GM15510 (cell line): Measurements from ENCODE around the gene ANKRD39.

Source experiments
- POLR2A ChIP-seq: IDR thresholded peaks from 3 replicates; pipeline ENCODE4 v1.6.1; 2011; ENCODE audit warnings: borderline replicate concordance; ENCODE audit not compliant: insufficient read length; ENCODE audit errors: extremely low read depth

ANKRD39 gene

DNA sequence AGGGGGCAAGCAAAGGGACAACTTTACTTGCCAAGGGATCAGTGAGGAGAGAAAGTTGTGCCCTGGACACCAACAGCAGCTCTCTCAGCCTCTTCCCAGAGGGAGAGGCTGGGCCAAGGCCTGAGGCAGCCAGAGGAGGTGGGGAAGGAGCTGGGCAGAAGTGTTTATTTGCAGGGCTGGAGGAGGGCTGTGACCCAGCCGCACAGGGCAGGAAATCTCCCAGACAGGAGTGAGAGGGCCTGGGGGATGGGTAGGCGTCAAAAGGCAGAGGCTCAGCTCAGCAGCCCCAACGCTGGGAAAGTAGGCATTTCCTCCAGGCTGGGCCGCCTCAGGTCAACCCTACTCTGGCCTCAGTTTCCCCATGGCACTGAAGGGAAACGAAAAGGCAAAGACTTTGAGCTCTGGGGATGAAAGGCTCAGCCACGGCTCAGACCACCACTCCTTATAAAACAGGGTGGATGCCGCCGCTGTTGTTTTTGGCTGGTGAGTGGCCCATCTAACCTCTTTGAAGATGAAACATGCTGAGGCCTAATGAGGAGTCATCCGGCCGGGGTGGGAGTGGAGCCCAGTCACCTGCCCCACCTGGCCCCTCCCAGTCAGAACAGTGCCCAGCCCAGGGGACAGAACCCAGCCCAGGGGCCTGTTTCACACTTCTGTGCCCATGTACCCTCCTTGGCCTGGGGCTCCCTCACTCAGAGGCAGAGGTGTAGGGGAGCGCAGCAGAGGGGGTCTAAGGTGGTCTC lies 33.9 kb upstream of the ANKRD39 start:
- TF ChIP-seq POLR2A = no peak

DNA sequence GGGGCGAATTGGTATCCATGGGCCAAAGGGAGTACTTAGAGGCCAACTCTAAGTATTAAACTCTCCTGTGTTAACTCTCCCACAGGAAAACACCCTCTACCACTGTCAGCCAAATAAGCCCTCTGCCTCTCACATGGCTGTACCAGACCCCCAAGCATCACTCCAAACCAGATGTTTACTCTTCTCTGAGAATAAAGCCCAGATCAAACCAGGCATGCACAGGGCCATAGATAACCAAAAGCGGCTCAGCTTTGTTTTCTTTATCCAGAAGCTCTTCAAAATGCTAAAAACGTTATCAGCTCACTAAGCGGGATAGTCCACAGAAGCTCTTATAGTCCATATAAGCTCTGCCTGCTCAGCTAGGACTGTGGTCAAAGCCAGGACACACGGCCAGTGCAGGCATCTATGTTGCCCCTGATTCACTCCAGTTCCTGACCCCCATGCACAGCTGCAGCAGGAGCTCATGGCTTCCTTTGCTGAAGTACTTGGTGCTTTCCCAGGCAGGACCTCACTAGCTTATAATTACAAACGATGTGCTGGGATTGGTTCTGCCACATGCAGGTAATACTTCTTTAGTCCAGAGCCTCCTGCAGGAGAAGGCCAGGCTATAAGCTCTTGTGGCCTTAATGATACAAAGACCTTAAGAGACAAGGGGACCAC lies 33.0 kb upstream of the ANKRD39 start:
- TF ChIP-seq POLR2A = no peak

- TF ChIP-seq POLR2A = no peak
Measured at GRCh38 chr2:96890252-96890651, 32.4 kb upstream of the ANKRD39 start.

- TF ChIP-seq POLR2A = no peak
Measured at GRCh38 chr2:96888072-96889011, 30.5 kb upstream of the ANKRD39 start.

GRCh38 chr2:96887493-96888012 lies 29.7 kb upstream of the ANKRD39 start:
- no peak for TF ChIP-seq POLR2A

DNA sequence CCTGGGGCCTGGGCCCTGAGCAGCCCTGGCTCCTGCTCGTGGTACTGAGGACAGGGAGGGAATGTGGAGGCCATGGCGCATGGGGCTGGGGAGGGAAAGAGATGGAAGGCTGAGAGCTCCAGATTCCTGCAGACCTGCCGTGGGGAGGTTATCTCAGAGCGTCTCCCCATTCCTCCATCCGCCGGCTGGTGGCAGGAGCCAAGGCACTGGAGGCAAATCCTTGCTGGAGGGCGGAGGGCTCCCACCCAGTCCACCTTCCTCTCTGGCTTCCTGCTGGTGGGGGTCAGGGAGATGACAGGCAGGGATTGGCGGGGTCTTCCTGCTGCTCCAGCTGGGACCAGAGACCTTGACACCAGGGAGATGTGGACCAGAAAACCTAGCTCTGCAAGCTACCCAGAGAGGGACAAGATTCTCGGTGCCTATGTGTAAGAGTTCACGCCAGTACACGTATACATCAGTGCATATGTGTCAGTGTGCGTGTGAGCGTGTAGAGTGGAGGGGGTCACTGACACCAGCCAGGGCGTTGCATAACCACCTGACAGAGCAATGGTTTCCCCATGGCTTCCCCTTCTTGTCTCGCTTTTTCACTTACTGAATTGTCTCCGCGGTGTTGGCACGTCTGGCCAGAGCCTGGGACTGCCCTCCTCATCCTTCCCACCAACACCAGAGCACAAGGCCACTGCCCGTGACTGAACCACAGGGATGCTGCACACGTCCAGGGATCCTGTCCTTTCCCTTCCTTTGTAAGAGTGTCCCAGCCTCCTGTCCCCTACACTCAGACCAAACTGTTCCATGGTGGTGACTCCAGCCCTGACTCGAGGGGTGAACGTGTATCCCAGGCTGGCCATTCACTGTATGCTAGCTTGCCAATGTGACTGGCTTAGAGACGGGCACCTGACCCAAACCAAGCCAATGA lies 27.9 kb upstream of the ANKRD39 start:
- TF ChIP-seq POLR2A = no peak

DNA sequence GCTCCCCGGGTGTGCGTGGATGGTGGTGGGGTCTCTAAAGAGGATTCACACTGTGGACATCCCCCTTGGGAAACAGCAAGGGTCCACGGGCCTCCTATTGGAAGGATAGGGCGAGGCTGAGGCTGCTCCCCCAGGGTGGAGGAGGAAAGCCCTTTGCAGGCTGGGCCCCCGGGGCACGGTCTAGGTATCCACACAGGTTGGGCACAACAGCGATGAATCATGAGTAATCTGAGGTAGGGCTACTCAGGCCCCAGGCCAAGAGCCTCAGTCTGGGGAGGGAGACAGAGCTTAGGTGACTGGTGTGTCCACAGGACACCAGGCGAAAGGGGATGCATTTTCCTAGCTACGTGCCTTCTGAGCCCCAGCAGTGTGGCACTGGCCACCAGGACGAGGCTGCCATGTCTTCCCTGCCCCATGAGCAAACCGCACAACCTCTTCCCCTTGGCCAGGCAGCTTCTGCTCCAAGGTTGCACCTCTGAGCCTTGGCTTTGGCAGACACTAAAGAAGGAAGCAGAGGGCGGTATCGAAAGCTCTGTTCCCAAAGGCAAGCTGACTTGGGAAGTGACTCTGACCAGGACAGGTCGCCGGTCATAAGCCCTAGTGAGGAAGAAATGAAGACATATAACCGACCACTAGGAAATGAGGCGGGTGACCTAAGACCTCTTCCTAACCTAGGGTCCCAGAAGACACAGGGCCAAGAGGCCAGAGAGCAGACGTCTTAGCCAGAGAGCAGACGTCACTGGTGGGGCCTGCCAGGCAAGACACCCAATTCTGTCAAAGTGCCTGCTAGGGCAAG lies 26.7 kb upstream of the ANKRD39 start:
- TF ChIP-seq POLR2A = no peak

DNA sequence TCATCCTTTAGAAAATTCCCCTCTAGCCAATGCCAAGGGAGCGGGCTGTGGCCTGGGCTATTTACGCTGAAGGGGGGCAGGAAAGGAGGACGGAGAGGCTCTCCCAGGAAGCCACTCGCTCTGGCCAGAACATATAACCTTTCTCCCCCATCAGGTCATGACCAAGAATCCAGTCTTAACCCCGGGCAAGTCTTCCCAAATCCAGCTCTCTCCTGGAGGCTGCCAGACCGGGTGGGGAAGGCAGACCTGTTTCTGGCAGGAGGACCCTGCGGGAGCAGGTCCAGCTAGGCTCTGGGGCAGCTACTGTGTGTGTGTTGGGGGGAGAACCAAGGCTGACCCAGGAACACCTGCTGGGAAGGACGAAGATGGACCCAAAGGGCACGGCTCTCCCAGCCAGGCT lies 25.5 kb upstream of the ANKRD39 start:
- no peak for TF ChIP-seq POLR2A

DNA sequence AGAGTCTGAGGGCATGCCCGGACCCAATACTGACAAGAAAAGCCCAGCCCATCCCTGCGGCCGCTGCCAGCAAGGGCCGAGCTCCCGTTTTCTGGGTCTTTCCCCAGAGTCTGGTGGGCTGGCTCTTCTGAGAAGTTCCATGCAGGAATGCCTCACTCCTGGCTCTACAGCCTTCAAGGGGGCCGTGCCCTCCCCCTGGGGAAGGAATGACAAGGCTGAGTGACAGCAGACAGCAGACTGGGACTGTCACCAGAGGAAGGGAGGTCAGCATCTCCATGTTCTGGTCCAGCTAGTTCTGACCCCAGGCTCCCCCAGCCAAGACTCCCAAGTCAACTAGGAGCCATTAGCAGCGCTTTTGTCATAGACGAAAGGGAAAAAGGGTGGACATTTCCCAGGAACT lies 25.1 kb upstream of the ANKRD39 start:
- no peak for TF ChIP-seq POLR2A

- no peak for TF ChIP-seq POLR2A
Measured at GRCh38 chr2:96882230-96882629, 24.4 kb upstream of the ANKRD39 start.

DNA sequence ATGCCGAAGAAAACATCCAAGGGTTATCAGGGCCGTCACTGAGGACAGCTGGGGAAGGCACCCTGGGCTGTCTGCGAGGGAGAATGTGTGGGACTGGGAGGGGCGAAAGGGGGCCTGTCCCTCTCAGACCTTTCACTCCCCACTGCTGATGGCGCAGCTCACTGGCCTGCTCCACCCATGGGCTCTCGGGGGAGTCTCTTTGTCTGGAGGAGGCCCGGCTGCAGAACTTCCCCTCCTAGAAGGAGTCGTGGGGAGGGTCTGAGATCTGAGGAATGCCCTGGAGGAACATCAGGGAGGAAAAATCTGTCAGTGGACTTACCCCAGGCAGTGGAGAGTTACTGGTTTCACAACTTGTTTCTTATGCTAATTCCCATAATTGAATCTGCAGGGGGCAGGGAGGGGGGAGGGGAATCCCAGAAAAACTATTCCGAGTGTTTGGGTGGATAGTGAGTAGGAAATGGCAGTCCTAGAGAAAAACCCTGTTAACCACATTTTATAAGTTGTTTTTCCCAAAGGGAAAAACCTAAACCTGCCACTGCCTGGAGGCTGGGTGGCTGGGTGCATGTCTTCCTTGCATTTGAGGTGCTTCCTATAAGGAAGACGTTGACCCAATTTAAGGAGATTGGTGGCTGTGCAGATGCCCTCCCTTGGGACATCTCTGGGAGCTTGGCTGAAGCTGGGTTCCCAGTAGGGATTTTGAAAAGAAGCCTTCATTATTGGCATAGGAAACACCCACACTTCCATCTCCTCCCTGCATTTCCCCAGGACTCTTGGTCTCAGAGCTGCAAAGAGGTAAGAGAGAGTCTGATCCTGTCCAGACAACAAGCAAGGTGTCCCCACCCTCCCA lies 23.8 kb upstream of the ANKRD39 start:
- TF ChIP-seq POLR2A = no peak

- no peak for TF ChIP-seq POLR2A
Measured at GRCh38 chr2:96880891-96881273, 23.1 kb upstream of the ANKRD39 start.

DNA sequence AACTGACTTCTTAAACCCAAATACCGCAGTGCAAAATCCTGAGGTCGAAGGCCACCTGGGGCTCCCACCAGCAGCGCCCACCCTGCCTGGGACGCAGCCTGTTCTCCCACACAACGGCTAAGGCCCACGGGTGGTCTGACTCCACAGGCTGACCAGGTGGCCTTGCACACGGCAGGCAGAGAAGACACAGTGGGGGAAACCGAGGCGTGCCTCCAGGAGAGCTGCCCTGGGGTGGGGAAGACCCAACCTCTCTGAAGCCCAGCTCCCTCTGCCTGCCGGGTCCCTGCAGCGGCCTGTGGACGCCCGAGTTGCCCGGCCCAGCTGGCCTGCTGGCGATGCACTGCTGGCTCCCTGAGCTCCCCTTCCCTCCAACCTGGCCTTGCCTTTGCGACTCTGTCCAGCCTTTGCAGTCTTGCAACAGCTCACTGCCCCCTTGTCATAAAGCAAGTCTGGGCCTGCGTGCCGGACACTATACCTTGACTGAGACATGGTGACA lies 21.8 kb upstream of the ANKRD39 start:
- TF ChIP-seq POLR2A = no peak
